Mesodermal cell (in vitro differentiated cells): Measurements from ENCODE around the gene AGK.
"Not testable (repeated sequence)": the region's sequence is repeated elsewhere in the genome, so short reads cannot be mapped to it uniquely, and the experiment has no call there.

Experiments
- H3K27ac ChIP-seq: 2 replicates; pipeline ENCODE4 v1.7.0; 2013; ENCODE audit warnings: mild to moderate bottlenecking, low read depth, low read length, moderate library complexity; ENCODE audit not compliant: severe bottlenecking
- H3K36me3 ChIP-seq: 2 replicates; pipeline ENCODE4 v1.7.1; 2013; ENCODE audit warnings: mild to moderate bottlenecking, low read length, moderate library complexity; ENCODE audit not compliant: control insufficient read depth, insufficient read depth
- H3K4me1 ChIP-seq: one replicate; pipeline ENCODE4 v1.7.1; 2013; ENCODE audit warnings: mild to moderate bottlenecking, low read length; ENCODE audit not compliant: insufficient read depth, control insufficient read depth, poor library complexity, severe bottlenecking
- H3K4me3 ChIP-seq: 2 replicates; pipeline ENCODE4 v1.7.0; 2013; ENCODE audit warnings: low read length, control low read depth, mild to moderate bottlenecking; ENCODE audit not compliant: insufficient read depth, poor library complexity, severe bottlenecking; ENCODE audit errors: extremely low read depth
- H3K9me3 ChIP-seq: 2 replicates; pipeline ENCODE4 v1.7.1; 2013; ENCODE audit warnings: mild to moderate bottlenecking, low read length, moderate library complexity; ENCODE audit not compliant: control insufficient read depth
- WGBS, 2 experiments: methylation state at CpG; one replicate each; pipeline ENCODE4 v1.1.5; 2013; ENCODE audit warnings: missing lambda C conversion rate in 2 of 2; ENCODE audit not compliant: insufficient coverage in 2 of 2; 5-methylcytosine and 5-hydroxymethylcytosine counted together

AGK gene

DNA sequence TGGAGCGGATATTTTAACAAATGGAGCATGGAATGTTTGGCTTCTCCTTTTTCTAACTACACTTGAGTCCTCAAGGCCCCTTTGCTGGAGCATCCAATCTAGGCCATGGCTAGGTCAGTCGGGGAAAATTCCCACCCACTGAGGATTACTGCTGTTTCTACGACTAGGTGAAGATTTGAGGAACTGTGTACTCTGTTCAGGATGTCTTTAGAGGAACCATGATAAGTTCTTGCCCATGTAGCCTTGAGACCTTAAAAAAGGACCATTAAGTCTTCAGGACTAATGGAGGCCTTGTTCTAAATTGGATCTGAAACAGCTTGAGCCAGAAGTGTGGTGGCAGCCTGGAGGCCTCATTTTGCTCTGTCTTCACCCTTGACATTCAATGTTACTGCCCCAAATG is 6.2 kb downstream of the AGK start:
- H3K27ac ChIP-seq: no peak overlapping the region
- peaks cover 57% of the 10 kb centered on the region for H3K36me3 ChIP-seq
- peaks cover 4% of the 10 kb centered on the region for H3K9me3 ChIP-seq
- peaks cover 2% of the 10 kb centered on the region for H3K4me1 ChIP-seq
- no peak overlapping the region for H3K4me3 ChIP-seq
- WGBS, 2 experiments: 100% methylated on average over 1 to 3 of the region's 3 CpGs

DNA sequence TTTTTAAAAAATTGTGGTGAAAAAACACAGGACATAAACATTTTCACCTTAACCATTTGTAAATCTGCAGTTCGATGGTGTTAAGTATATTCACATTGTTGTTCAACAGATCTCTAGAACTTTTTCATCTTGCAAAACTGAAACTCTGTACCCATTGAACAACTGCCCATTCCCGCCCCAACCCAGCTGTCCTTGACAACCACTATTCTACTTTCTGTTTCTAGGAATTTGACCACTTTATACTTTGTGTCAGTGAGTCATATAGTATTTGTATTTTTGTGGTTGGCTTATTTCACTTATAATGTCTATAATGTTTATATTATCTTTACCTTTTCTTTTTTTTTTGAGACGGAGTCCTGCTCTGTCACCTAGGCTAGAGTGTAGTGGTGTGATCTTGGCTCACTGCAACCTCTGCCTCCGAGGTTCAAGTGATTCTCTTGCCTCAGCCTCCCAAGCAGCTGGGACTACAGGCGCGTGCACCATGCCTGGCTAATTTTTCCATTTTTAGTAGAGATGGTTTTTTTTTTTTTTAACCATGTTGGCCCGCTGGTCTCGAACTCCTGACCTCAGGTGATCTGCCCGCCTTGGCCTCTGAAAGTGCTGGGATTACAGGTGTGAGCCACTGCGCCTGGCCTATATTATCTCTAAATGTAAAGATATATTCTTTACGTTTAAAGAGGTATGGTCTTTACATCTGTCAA is 6.8 kb downstream of the AGK start:
- H3K9me3 ChIP-seq, H3K27ac ChIP-seq, H3K4me1 ChIP-seq, H3K4me3 ChIP-seq: not testable (repeated sequence)
- 94 to 100% methylated on average over 5 of the region's 11 CpGs for WGBS, 2 experiments
- peaks cover 63% of the 10 kb centered on the region for H3K36me3 ChIP-seq

DNA sequence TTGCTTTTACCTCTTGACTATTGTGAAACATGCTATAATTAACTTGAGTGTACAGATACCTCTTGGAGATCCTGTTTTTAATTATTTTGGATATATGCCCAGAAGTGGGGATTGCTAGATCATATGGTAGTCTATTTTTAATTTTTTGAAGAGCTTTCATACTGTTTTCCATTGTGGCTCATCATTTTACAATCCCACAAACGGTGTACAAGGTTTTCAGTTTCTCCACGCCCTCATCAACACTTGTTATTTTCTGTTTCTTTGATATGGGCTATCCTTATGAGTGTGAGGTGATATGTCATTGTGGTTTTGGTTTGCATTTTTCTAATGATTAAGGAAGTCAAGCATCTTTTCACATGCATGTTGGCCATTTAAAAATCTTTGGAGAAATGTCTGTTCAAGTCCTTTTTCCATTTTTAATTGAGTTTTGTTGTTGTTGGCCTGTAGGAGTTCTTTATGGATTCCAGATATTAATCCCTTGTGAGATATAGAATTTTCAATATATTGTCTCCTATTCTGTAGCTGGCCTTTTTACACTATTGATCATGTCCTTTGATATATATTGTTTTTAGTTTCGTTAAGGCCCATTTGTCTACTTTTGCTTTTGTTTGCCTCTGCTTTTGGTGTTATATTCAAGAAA is 7.5 kb downstream of the AGK start:
- no CpG with 5 or more reads among the region's 3 CpGs for WGBS, 2 experiments
- peaks cover 4% of the 10 kb centered on the region for H3K9me3 ChIP-seq
- no peak overlapping the region for H3K27ac ChIP-seq
- H3K4me3 ChIP-seq: no peak overlapping the region
- H3K4me1 ChIP-seq: no peaks in the 10 kb centered on the region
- peaks cover 69% of the 10 kb centered on the region for H3K36me3 ChIP-seq

DNA sequence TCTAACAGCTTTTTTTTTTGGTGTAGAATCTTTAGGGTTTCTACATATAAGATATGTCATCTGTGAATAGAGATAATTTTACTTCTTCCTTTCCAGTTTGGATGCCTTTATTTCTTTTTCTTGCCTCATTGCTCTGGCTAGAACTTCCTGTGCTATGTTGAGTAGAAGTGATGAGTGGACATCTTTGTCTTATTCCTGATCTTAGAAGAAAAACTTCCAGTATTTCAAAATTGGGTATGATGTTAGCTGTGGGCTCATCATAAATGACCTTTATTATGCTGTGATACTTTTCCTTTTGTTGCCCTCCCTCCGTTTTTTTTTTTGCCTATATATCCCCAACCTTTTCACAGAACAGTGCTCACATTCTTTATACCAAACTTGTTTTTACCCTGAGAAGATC is 8.8 kb downstream of the AGK start:
- no peak overlapping the region for H3K4me3 ChIP-seq
- H3K27ac ChIP-seq: no peak overlapping the region
- H3K4me1 ChIP-seq: no peaks in the 10 kb centered on the region
- H3K36me3 ChIP-seq: peaks cover 78% of the 10 kb centered on the region
- H3K9me3 ChIP-seq: peaks cover 4% of the 10 kb centered on the region
- 86% methylated on average over 1 of the region's 1 CpG; no CpG with 5 or more reads in 1 of the 2 experiments for WGBS, 2 experiments

DNA sequence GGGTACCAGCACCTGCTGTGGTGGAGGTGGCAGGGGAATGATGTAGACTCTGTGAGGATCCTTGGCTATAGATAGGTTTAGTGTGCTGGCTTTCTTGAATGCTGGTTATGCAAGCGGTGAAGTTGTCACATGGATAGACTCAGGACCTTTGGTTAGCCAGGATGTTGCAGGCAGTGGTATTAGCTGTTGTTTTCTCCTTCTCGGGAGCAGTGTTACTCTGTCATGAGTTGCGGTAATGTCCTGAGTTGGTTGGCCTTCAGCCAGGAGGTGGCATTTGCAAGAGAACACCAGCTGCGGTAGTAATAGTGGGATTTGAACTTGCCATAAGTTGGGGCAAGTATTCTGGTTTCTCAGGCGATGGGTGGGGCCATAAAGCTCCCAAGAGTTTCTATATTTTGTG is 10.8 kb downstream of the AGK start:
- 91 to 100% methylated on average over 3 of the region's 5 CpGs for WGBS, 2 experiments
- Histone ChIP-seq H3K27ac (no peak overlapping the region), H3K4me1 (no peaks in the 10 kb centered on the region), H3K36me3 (peaks cover 66% of the 10 kb centered on the region), H3K9me3 (peaks cover 4% of the 10 kb centered on the region), H3K4me3 (no peak overlapping the region)

DNA sequence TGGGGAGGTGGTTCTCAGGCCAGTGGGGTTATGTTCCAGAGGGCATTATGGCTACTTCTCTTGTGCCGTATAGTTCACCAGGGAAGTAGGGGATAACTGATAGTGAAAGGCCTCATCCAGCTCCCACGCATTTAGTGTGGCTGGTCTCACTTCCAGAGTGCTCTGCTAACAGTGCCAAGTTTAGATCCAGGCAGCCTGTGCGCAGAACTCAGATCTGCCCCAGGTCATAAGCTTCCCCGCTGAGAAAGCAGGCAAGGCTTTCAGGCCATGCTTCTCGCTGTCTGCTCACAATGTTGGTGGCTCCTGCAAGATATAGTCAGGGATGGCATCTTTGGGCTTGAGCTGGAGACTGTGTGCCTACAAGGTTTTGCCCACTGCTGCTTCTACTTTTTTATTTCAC is 11.3 kb downstream of the AGK start:
- Histone ChIP-seq H3K27ac (no peak overlapping the region), H3K9me3 (peaks cover 4% of the 10 kb centered on the region), H3K4me1 (no peaks in the 10 kb centered on the region), H3K36me3 (peaks cover 64% of the 10 kb centered on the region), H3K4me3 (no peak overlapping the region)
- WGBS, 2 experiments: 97% methylated on average over 5 of the region's 5 CpGs

DNA sequence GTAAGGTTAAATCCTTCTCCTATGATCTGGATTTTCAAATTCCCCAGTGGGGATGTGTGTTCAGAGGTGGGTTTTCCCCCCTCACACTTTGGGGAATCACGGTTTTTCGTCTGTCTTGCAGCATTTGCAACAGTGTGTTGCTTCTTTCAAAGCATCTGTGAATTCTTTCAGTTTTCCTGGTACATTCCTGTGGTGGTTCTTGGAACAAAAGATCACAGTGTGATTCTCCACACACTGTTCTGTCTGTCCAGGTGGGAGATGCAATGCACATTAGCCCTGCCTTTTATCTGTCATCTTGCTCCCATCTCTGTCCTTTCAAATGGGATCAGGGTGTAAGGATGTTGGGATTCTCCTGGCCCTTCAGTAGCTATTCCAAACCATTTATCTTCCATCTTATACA is 11.8 kb downstream of the AGK start:
- Histone ChIP-seq H3K4me1 (no peaks in the 10 kb centered on the region), H3K27ac (no peak overlapping the region), H3K9me3 (peaks cover 4% of the 10 kb centered on the region), H3K36me3 (peaks cover 64% of the 10 kb centered on the region), H3K4me3 (no peak overlapping the region)
- WGBS, 2 experiments: no CpG with 5 or more reads among the region's 2 CpGs

DNA sequence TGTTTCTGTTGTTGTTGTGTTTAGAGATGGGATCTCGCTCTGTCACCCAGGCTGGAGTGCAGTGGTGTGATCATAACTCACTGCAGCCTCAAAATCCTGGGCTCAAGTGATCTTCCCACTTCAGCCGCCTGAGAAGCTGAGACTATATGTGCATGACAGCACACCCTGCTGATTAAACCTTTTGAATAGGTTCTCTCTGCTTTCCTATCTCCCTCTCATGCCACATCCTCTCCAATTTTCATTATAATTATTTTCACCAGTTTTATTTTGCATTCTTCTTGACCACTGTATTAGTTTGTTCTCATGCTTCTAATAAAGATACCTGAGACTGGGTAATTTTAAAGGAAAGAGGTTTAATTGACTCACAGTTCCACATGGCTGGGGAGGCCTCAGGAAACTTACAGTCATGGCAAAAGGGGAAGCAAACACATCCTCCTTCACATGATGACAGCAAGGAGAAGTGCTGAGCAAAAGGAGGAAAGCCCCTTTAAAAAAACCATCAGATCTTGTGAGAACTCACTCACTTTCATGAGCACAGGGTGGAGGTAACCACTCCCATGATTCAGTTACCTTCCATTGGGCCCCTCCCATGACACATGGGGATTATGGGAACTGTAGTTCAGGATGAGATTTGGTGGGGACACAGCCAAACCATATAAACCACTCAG is 12.9 kb downstream of the AGK start:
- H3K4me1 ChIP-seq: no peaks in the 10 kb centered on the region
- H3K36me3 ChIP-seq: peaks cover 59% of the 10 kb centered on the region
- no peak overlapping the region for H3K4me3 ChIP-seq
- whole genome bisulfite sequencing, 2 experiments: 89 to 94% methylated on average over 1 to 2 of the region's 2 CpGs
- H3K27ac ChIP-seq: no peak overlapping the region
- H3K9me3 ChIP-seq: no peaks in the 10 kb centered on the region

DNA sequence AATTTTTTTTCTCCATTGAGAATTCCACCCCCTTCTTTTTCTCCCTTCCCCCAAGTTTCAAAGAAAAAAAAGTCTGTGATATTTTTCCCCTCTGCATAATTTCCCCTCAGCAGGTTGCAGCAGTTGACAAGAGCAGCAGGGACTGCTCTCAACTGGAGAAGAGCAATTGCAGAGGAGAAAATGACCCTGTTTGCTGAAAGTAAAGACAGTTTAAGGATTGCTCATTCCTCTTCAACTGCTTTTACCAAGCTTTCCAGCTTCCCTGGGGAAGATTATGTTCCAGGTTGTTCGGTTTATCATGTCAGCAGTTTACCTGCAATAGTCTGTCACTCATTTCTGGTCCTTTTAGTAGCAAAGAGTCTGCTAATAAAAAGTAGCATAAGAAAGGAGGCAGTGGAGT is 16.2 kb downstream of the AGK start:
- H3K9me3 ChIP-seq: no peaks in the 10 kb centered on the region
- H3K4me3 ChIP-seq: no peak overlapping the region
- 100% methylated on average over 1 of the region's 1 CpG; no CpG with 5 or more reads in 1 of the 2 experiments for WGBS, 2 experiments
- H3K27ac ChIP-seq: no peak overlapping the region
- H3K36me3 ChIP-seq: peaks cover 47% of the 10 kb centered on the region
- H3K4me1 ChIP-seq: no peaks in the 10 kb centered on the region

DNA sequence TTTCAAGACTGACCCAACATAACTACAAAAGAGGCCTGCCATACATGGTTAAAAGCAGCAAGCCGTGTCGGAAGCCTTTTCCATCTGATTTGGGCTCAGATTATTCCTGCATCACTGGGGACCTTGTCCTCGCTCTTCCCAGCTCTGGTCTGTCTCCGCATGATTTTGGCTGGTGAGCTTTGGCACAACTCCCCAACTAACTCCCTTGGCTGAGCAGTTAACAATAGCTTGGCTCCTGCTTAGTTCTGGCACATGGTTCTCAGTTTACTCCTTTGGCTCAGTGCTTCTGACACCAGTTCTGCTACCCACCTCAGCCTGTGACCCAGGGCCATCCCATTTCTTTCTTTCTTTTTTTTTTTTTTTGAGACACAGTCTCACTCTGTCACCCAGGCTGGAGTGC is 17.0 kb downstream of the AGK start:
- no peaks in the 10 kb centered on the region for H3K9me3 ChIP-seq
- H3K4me1 ChIP-seq: no peaks in the 10 kb centered on the region
- 92 to 93% methylated on average over 4 of the region's 4 CpGs for WGBS, 2 experiments
- H3K4me3 ChIP-seq: no peak overlapping the region
- peaks cover 45% of the 10 kb centered on the region for H3K36me3 ChIP-seq
- H3K27ac ChIP-seq: no peak overlapping the region

DNA sequence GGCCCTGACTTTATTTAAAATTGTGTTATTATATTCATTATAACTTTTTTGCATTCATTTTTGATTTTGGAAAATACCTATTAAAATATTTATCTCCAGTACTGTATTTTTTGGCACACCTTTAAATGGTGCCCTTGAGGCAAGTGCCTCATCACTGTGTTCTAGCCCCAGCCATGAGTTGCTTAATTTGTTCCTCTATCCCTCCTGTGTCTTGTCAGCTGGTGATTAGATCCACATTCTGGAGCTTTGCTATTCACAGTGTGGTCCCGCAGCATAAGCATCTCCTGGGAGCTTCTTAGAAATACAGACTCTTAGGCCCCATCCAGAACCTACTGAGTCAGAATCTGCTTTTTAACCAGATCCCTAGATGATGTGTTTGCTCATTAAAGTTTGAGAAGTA is 19.8 kb downstream of the AGK start:
- Histone ChIP-seq H3K4me3 (no peak overlapping the region), H3K27ac (no peak overlapping the region), H3K9me3 (no peaks in the 10 kb centered on the region), H3K4me1 (no peaks in the 10 kb centered on the region), H3K36me3 (peaks cover 47% of the 10 kb centered on the region)
- 100% methylated on average over 1 of the region's 1 CpG; no CpG with 5 or more reads in 1 of the 2 experiments for WGBS, 2 experiments
